ENCODE data around the gene VILL. TPM values are rescaled to one million over a fixed set of nuclear protein-coding genes. Genes with fewer than 3 reads are reported as not detected.

VILL gene
- total and polyA plus RNA-seq, 2 of the 8 experiments (the other 6 are each of a cell fraction or from before 2014, with no cell fraction given), result 4.1 to 4.2 TPM

GRCh38 chr3:37946531-37946889, 44.1 kb upstream of the VILL start:
- POLR2A ChIA-PET (ENCODE audit: partially characterized antibody), result no interaction called here
- H3K27ac ChIP-seq (ENCODE audit: low read depth, low read length), result no peak overlapping the region

More at GRCh38 chr3:37946531-37946889, 44.1 kb upstream of the VILL start:
- Histone ChIP-seq H3K36me3 (ENCODE audit: control insufficient read depth in 2 of 4, insufficient read depth in 4 of 4, low read length in 3 of 4) (no peaks in the 10 kb centered on the region), H2BK5ac (ENCODE audit: low read depth, low read length) (no peak overlapping the region), H3K18ac (ENCODE audit: extremely low read depth, low read length) (0 out of 2 replicates have a peak overlapping the region, but pooled peaks have one; percentile 38), H3K4me3 (ENCODE audit: extremely low read depth in 1 of 4, insufficient read depth in 2 of 4, low read depth in 3 of 4, low read length in 4 of 4) (no peak overlapping the region), H3K9me3 (ENCODE audit: insufficient read depth in 2 of 2, low read depth in 1 of 2, low read length in 1 of 2) (no peaks in the 10 kb centered on the region), H3K4me2 (ENCODE audit: insufficient read depth in 1 of 2, low read depth in 2 of 2, low read length in 2 of 2) (no peak overlapping the region), H4K91ac (replicated peaks; ENCODE audit: insufficient read length, low read length) (no peak overlapping the region), H4K8ac (ENCODE audit: extremely low read depth, insufficient read depth, low read length) (no peak overlapping the region), H3K4ac (replicated peaks; ENCODE audit: insufficient read length, low read depth, low read length) (no peak overlapping the region), H3K79me1 (ENCODE audit: low read depth, low read length) (no peaks in the 10 kb centered on the region; the same call in 1 of the 2 replicates), H3K79me2 (ENCODE audit: control insufficient read depth in 1 of 2, insufficient read depth in 2 of 2, low read length in 2 of 2) (no peaks in the 10 kb centered on the region), H2BK20ac (ENCODE audit: low read length) (no peak overlapping the region), H4K20me1 (replicated peaks in 1 of 2; ENCODE audit: control insufficient read depth in 1 of 2, insufficient read depth in 2 of 2, low read length in 2 of 2) (peaks cover 0 to 3% of the 10 kb centered on the region in 2 experiments), H2BK15ac (ENCODE audit: low read length) (no peak overlapping the region), H3K14ac (ENCODE audit: insufficient read length) (no peak overlapping the region), H3K23me2 (ENCODE audit: low read depth, low read length) (no peaks in the 10 kb centered on the region), H2AFZ (ENCODE audit: low read length) (no peak overlapping the region), H3K23ac (ENCODE audit: insufficient read length) (no peak overlapping the region), H3K9ac (replicated peaks in 1 of 4; ENCODE audit: extremely low read depth in 1 of 4, low read depth in 3 of 4, low read length in 3 of 4) (no peak overlapping the region), H3K4me1 (replicated peaks in 1 of 4; ENCODE audit: control insufficient read depth in 3 of 4, insufficient read depth in 4 of 4, low read length in 3 of 4) (peaks cover 0 to 6% (median 2%) of the 10 kb centered on the region in 4 experiments; a peak in 3 of 7 replicates), H3K56ac (replicated peaks; ENCODE audit: insufficient read length, low read depth, low read length) (no peak overlapping the region), H2BK120ac (replicated peaks; ENCODE audit: low read depth, low read length) (no peak overlapping the region), H4K5ac (ENCODE audit: insufficient read length, low read depth, low read length) (no peak overlapping the region), H2AK5ac (ENCODE audit: low read depth, low read length) (no peak overlapping the region), H2BK12ac (ENCODE audit: low read depth, low read length) (peak overlapping the region; percentile 11; the same call in 1 of the 2 replicates), H3K27me3 (replicated peaks in 1 of 4; ENCODE audit: control insufficient read depth in 3 of 4, extremely low read depth in 1 of 4, insufficient read depth in 3 of 4, low read length in 3 of 4) (no peaks in the 10 kb centered on the region)
- no peak for TF ChIP-seq TBP (IDR thresholded peaks at IDR 0.05; ENCODE audit: low read depth, low read length)
- no peak for TF ChIP-seq TAF7 (optimal IDR thresholded peaks at IDR 0.05; ENCODE audit: borderline replicate concordance, low read depth, low read length)
- no peak for TF ChIP-seq SAP30 (IDR thresholded peaks at IDR 0.05; ENCODE audit: insufficient read depth, insufficient replicate concordance, low read length)
- no peak for TF ChIP-seq RXRA (IDR thresholded peaks at IDR 0.05; ENCODE audit: insufficient read depth, low read depth, low read length)
- TF ChIP-seq FOSL1 (IDR thresholded peaks at IDR 0.05; ENCODE audit: insufficient read depth, low read depth, low read length), result no peak
- TF ChIP-seq POLR2A (IDR thresholded peaks at IDR 0.05; ENCODE audit: control extremely low read depth in 1 of 2, low read depth in 2 of 2, low read length in 2 of 2), result no peak
- no peak for TF ChIP-seq CREB1 (IDR thresholded peaks at IDR 0.05)
- WGBS, 2 experiments (ENCODE audit: extremely low coverage in 1 of 2, insufficient coverage in 1 of 2, insufficient read length in 1 of 2, insufficient replicate concordance in 2 of 2, low coverage in 1 of 2, low lambda C conversion rate in 2 of 2, missing lambda C conversion rate in 1 of 2), result 66% methylated on average over 2 of the region's 2 CpGs; no CpG with 5 or more reads in 1 of the 2 experiments
- DNase-seq (ENCODE audit: low read depth in 1 of 2, low spot score in 2 of 2) (no peak), FAIRE-seq (no peak)
- CTCF ChIA-PET (ENCODE audit: partially characterized antibody), result interaction anchor here (0.6 to 3.0 kb wide), 7 partner anchors 9 to 94 kb away, joined by 3 to 13 read pairs (median 6); no protein-coding TSS in a partner anchor
